ENCODE data around the gene SLC28A3. TPM values are rescaled to one million over a fixed set of nuclear protein-coding genes. Genes with fewer than 3 reads are reported as not detected.

Gene SLC28A3
- total and polyA plus RNA-seq, 2 of the 8 experiments (the other 6 are each of a cell fraction or from before 2014, with no cell fraction given), result 0.02 TPM; not detected in 1

GRCh38 chr9:84354035-84354434 is 13.5 kb upstream of the SLC28A3 start:
- ChIA-PET POLR2A (ENCODE audit: partially characterized antibody) (interaction anchor here (0.7 kb wide), 1 partner anchor 374 kb away, joined by 3 read pairs; the partner anchor contains the start of genes HNRNPK and RMI1), CTCF (ENCODE audit: partially characterized antibody) (no interaction called here)
- Histone ChIP-seq H2BK20ac (ENCODE audit: low read length) (no peak overlapping the region), H2BK12ac (ENCODE audit: low read depth, low read length) (no peak overlapping the region), H3K4ac (replicated peaks; ENCODE audit: insufficient read length, low read depth, low read length) (no peak overlapping the region), H3K4me1 (replicated peaks in 1 of 4; ENCODE audit: control insufficient read depth in 3 of 4, insufficient read depth in 4 of 4, low read length in 3 of 4) (no peaks in the 10 kb centered on the region), H3K79me1 (ENCODE audit: low read depth, low read length) (no peaks in the 10 kb centered on the region), H3K9me3 (ENCODE audit: insufficient read depth in 2 of 2, low read depth in 1 of 2, low read length in 1 of 2) (no peaks in the 10 kb centered on the region), H4K20me1 (replicated peaks in 1 of 2; ENCODE audit: control insufficient read depth in 1 of 2, insufficient read depth in 2 of 2, low read length in 2 of 2) (no peaks in the 10 kb centered on the region), H3K27me3 (replicated peaks in 1 of 4; ENCODE audit: control insufficient read depth in 3 of 4, extremely low read depth in 1 of 4, insufficient read depth in 3 of 4, low read length in 3 of 4) (no peaks in the 10 kb centered on the region), H3K56ac (replicated peaks; ENCODE audit: insufficient read length, low read depth, low read length) (no peak overlapping the region), H3K9ac (replicated peaks in 1 of 4; ENCODE audit: extremely low read depth in 1 of 4, low read depth in 3 of 4, low read length in 3 of 4) (no peak overlapping the region), H2AK5ac (ENCODE audit: low read depth, low read length) (no peak overlapping the region), H2BK5ac (ENCODE audit: low read depth, low read length) (no peak overlapping the region), H2BK120ac (replicated peaks; ENCODE audit: low read depth, low read length) (no peak overlapping the region), H2AFZ (ENCODE audit: low read length) (no peak overlapping the region), H3K4me2 (ENCODE audit: insufficient read depth in 1 of 2, low read depth in 2 of 2, low read length in 2 of 2) (no peak overlapping the region), H4K8ac (ENCODE audit: extremely low read depth, insufficient read depth, low read length) (no peak overlapping the region), H3K18ac (ENCODE audit: extremely low read depth, low read length) (no peak overlapping the region), H3K23ac (ENCODE audit: insufficient read length) (no peak overlapping the region), H2BK15ac (ENCODE audit: low read length) (no peak overlapping the region), H3K23me2 (ENCODE audit: low read depth, low read length) (no peaks in the 10 kb centered on the region), H3K36me3 (ENCODE audit: control insufficient read depth in 2 of 4, insufficient read depth in 4 of 4, low read length in 3 of 4) (no peaks in the 10 kb centered on the region), H4K5ac (ENCODE audit: insufficient read length, low read depth, low read length) (no peak overlapping the region), H3K14ac (ENCODE audit: insufficient read length) (no peak overlapping the region), H3K4me3 (ENCODE audit: extremely low read depth in 1 of 4, insufficient read depth in 2 of 4, low read depth in 3 of 4, low read length in 4 of 4) (no peak overlapping the region), H4K91ac (replicated peaks; ENCODE audit: insufficient read length, low read length) (no peak overlapping the region), H3K79me2 (ENCODE audit: control insufficient read depth in 1 of 2, insufficient read depth in 2 of 2, low read length in 2 of 2) (no peaks in the 10 kb centered on the region), H3K27ac (ENCODE audit: low read depth, low read length) (no peak overlapping the region)
- 94% methylated on average over 1 of the region's 1 CpG; no CpG with 5 or more reads in 1 of the 2 experiments for WGBS, 2 experiments (ENCODE audit: extremely low coverage in 1 of 2, insufficient coverage in 1 of 2, insufficient read length in 1 of 2, insufficient replicate concordance in 2 of 2, low coverage in 1 of 2, low lambda C conversion rate in 2 of 2, missing lambda C conversion rate in 1 of 2)
- no peak for FAIRE-seq
- no peak for DNase-seq (ENCODE audit: low read depth in 1 of 2, low spot score in 2 of 2)
- TF ChIP-seq KDM1A (IDR thresholded peaks at IDR 0.05; ENCODE audit: borderline replicate concordance, low read length) (no peak), SRF (IDR thresholded peaks at IDR 0.05; ENCODE audit: low read depth, low read length) (no peak), CREB1 (IDR thresholded peaks at IDR 0.05) (no peak), MAFK (IDR thresholded peaks at IDR 0.05; ENCODE audit: low read depth, low read length) (no peak), TAF1 (IDR thresholded peaks at IDR 0.05; ENCODE audit: low read depth, low read length) (no peak)
